ENCODE measurements around the gene TMEM8B. TPM values are rescaled to one million over a fixed set of nuclear protein-coding genes. Genes with fewer than 3 reads are reported as not detected.

TMEM8B gene
- total and polyA plus RNA-seq, 8 donors, result 4.9 to 17.2 (median 7.5) TPM

GRCh38 chr9:35810122-35810521 lies 18.9 kb upstream of the TMEM8B start:
- Histone ChIP-seq H3K36me3 (peaks cover 0 to 12% (median 0%) of the 10 kb centered on the region in 3 donors), H3K27ac (no peak overlapping the region), H3K9me3 (no peaks in the 10 kb centered on the region), H3K4me3 (no peak overlapping the region), H3K4me1 (peaks cover 0 to 20% (median 9%) of the 10 kb centered on the region in 3 donors), H3K27me3 (no peaks in the 10 kb centered on the region)
- FAIRE-seq (no peak), DNase-seq (no peak), ATAC-seq (no peak)
- TF ChIP-seq CTCF (IDR thresholded peaks at IDR 0.05), result no peak
- WGBS, 2 donors, result 88 to 96% methylated on average over 7 of the region's 7 CpGs
- intact Hi-C loops (cut with DNase I), result loop anchor here in 1 of 3 donors (10.0 kb wide), 1 partner anchor 55 kb away; the partner anchor contains the start of gene MSMP

- DNase-seq, result peak in 5 of 6 donors; percentile 47 to 84 (median 63)
- FAIRE-seq, result no peak
- peak in 1 of 4 donors; percentile 2 for ATAC-seq
- 12 to 14% methylated on average over 12 of the region's 12 CpGs for WGBS, 2 donors
- peak overlapping the region; percentile 13 to 43 (median 36) for H3K4me3 ChIP-seq
- H3K27ac ChIP-seq, result peak overlapping the region in 3 of 4 donors; percentile 11 to 71 (median 29)
- H3K4me1 ChIP-seq, result peaks cover 0 to 20% (median 9%) of the 10 kb centered on the region in 3 donors
- H3K27me3 ChIP-seq, result no peaks in the 10 kb centered on the region
- no peaks in the 10 kb centered on the region for H3K9me3 ChIP-seq
- H3K36me3 ChIP-seq, result peaks cover 0 to 3% (median 0%) of the 10 kb centered on the region in 3 donors
- intact Hi-C loops (cut with DNase I), result loop anchor here in 1 of 3 donors (10.0 kb wide), 1 partner anchor 57 kb away; the partner anchor contains the start of gene MSMP
- no peak for TF ChIP-seq CTCF (IDR thresholded peaks at IDR 0.05)
These were observed 17.5 kb upstream of the TMEM8B start for GRCh38 chr9:35811381-35812024.

GRCh38 chr9:35812025-35812602 lies 16.9 kb upstream of the TMEM8B start, which contains the start of gene SPAG8:
TSS of gene SPAG8 (minus strand) at chr9:35812262. CDS start at chr9:35812147, 115 bp downstream.
- H3K9me3 ChIP-seq, result no peaks in the 10 kb centered on the region
- H3K27ac ChIP-seq, result peak within 1 kb of the TSS; percentile 11 to 71 (median 41)
- peak within 1 kb of the TSS; percentile 13 to 43 (median 36) for H3K4me3 ChIP-seq
- no peaks in the 10 kb centered on the region for H3K27me3 ChIP-seq
- TF ChIP-seq CTCF (IDR thresholded peaks at IDR 0.05), result no peak
- intact Hi-C loops (cut with DNase I), result loop anchor here in 1 of 3 donors (10.0 kb wide), 1 partner anchor 57 kb away; the partner anchor contains the start of gene MSMP
- ATAC-seq (peak; percentile 68 to 79 (median 73)), FAIRE-seq (no peak), DNase-seq (peak; percentile 84 to 98 (median 94))
- H3K36me3 ChIP-seq, result no peaks in the 10 kb centered on the region
- peaks cover 0 to 20% (median 9%) of the 10 kb centered on the region in 3 donors for H3K4me1 ChIP-seq
- 1 to 2% methylated on average over 28 of the region's 28 CpGs for WGBS, 2 donors

GRCh38 chr9:35813434-35814105 lies 15.5 kb upstream of the TMEM8B start:
- Histone ChIP-seq H3K27me3 (no peaks in the 10 kb centered on the region), H3K27ac (peak overlapping the region; percentile 92 to 100 (median 97)), H3K9me3 (no peaks in the 10 kb centered on the region), H3K36me3 (no peaks in the 10 kb centered on the region), H3K4me1 (peaks cover 0 to 20% (median 9%) of the 10 kb centered on the region in 3 donors), H3K4me3 (peak overlapping the region in 2 of 4 donors; percentile 80 to 89)
- TF ChIP-seq CTCF (IDR thresholded peaks at IDR 0.05), result no peak
- intact Hi-C loops (cut with DNase I), result loop anchor here in 1 of 3 donors (10.0 kb wide), 1 partner anchor 59 kb away; the partner anchor contains the start of gene MSMP
- no peak for DNase-seq
- ATAC-seq, result no peak
- WGBS, 2 donors, result 52 to 56% methylated on average over 10 of the region's 10 CpGs
- FAIRE-seq, result no peak

All from pancreas (tissue), 10 donors.